IMR-90 (cell line): ENCODE results near the gene POLR3GL. TPM values are rescaled to one million over a fixed set of nuclear protein-coding genes. Genes with fewer than 3 reads are reported as not detected.

ENCODE experiments used
- ATAC-seq: fragments of 200-7000 bp; cut with Tn5 transposase; 2 replicates; pipeline ENCODE4 v1.9.1; 2020; ENCODE audit warnings: low read depth, mild to moderate bottlenecking, moderate library complexity
- BruUV-seq: library from RNA; stranded (reverse); fragments of 400-500 nt; replicated peaks from 2 replicates; lab custom pipeline; 2021; lab: Mats Ljungman, UMichigan
- CTCF ChIA-PET: fragments of 300-600 bp; formaldehyde crosslinking; extraction: SDS; loops from one replicate; lab custom pipeline; 2021; ENCODE audit warnings: antibody characterized with exemption; lab: Yijun Ruan, JAX
- POLR2A ChIA-PET: fragments of 300-600 bp; sonication (Branson Sonifier 250); formaldehyde crosslinking; loops from one replicate; lab custom pipeline; 2022; ENCODE audit warnings: antibody characterized with exemption; ENCODE audit not compliant: unreplicated experiment; lab: Charles Lee
- DNase-seq: peaks from one replicate; pipeline ENCODE4 v3.0.0; 2013
- H2AFZ ChIP-seq: replicated peaks from 2 replicates; pipeline ENCODE3; 2013; ENCODE audit warnings: low read length, mild to moderate bottlenecking; ENCODE audit not compliant: poor library complexity
- H2AK5ac ChIP-seq: 2 replicates; pipeline ENCODE4 v1.6.1; 2013; ENCODE audit warnings: low read depth, low read length, inconsistent platforms
- H2AK9ac ChIP-seq: replicated peaks from 2 replicates; pipeline ENCODE3; 2013; ENCODE audit warnings: mild to moderate bottlenecking, low read depth, low read length, moderate library complexity; ENCODE audit not compliant: poor library complexity
- H2BK120ac ChIP-seq: 2 replicates; pipeline ENCODE4 v1.6.1; 2013; ENCODE audit warnings: low read depth, low read length, inconsistent platforms
- H2BK15ac ChIP-seq: 3 replicates; pipeline ENCODE4 v1.6.1; 2013; ENCODE audit warnings: low read depth, low read length, inconsistent platforms
- H2BK20ac ChIP-seq: 2 replicates; pipeline ENCODE4 v1.6.1; 2013; ENCODE audit warnings: low read depth, mild to moderate bottlenecking, inconsistent platforms, low read length, moderate library complexity
- H2BK5ac ChIP-seq: 2 replicates; pipeline ENCODE4 v1.6.1; 2013; ENCODE audit warnings: mild to moderate bottlenecking, low read depth, low read length, inconsistent platforms; ENCODE audit not compliant: poor library complexity, severe bottlenecking
- H3K14ac ChIP-seq: replicated peaks from 2 replicates; pipeline ENCODE4 v1.6.1; 2013; ENCODE audit warnings: low read depth, low read length, inconsistent platforms
- H3K18ac ChIP-seq: 2 replicates; pipeline ENCODE4 v1.6.1; 2013; ENCODE audit warnings: low read depth, low read length, control low read depth
- H3K23ac ChIP-seq: 2 replicates; pipeline ENCODE4 v1.6.1; 2013; ENCODE audit warnings: low read depth, low read length, inconsistent platforms
- H3K27ac ChIP-seq: 2 replicates; pipeline ENCODE4 v1.5.1; 2013; ENCODE audit warnings: mild to moderate bottlenecking, control low read depth, low read length; ENCODE audit not compliant: insufficient read depth
- H3K27me3 ChIP-seq: 2 replicates; pipeline ENCODE4 v1.6.1; 2013; ENCODE audit warnings: low read length; ENCODE audit not compliant: control insufficient read depth, insufficient read depth
- H3K36me3 ChIP-seq: 2 replicates; pipeline ENCODE4 v1.6.1; 2013; ENCODE audit warnings: low read length, mixed read lengths; ENCODE audit not compliant: control insufficient read depth, insufficient read depth
- H3K4ac ChIP-seq: 2 replicates; pipeline ENCODE4 v1.6.1; 2013; ENCODE audit warnings: low read depth, low read length, inconsistent platforms
- H3K4me1 ChIP-seq: 2 replicates; pipeline ENCODE4 v1.6.1; 2013; ENCODE audit warnings: low read length, mixed read lengths; ENCODE audit not compliant: control insufficient read depth, insufficient read depth
- H3K4me2 ChIP-seq: 2 replicates; pipeline ENCODE4 v1.6.1; 2013; ENCODE audit warnings: low read depth, mild to moderate bottlenecking, control low read depth, low read length, moderate library complexity
- H3K4me3 ChIP-seq: 2 replicates; pipeline ENCODE4 v1.5.1; 2013; ENCODE audit warnings: low read depth, mild to moderate bottlenecking, control low read depth, low read length, moderate library complexity; ENCODE audit not compliant: insufficient read depth
- H3K56ac ChIP-seq: 2 replicates; pipeline ENCODE4 v1.6.1; 2013; ENCODE audit warnings: low read length, inconsistent platforms; ENCODE audit not compliant: insufficient read depth; ENCODE audit errors: extremely low read depth
- H3K79me1 ChIP-seq, 2 experiments: 2 replicates each; pipeline ENCODE4 v1.6.1; 2013; ENCODE audit warnings: low read length in 2 of 2, inconsistent platforms in 1 of 2, low read depth in 1 of 2
- H3K9ac ChIP-seq: 2 replicates; pipeline ENCODE4 v1.6.1; 2013; ENCODE audit warnings: low read depth, low read length, control low read depth
- H3K9me1 ChIP-seq: 2 replicates; pipeline ENCODE4 v1.6.1; 2013; ENCODE audit warnings: low read length, inconsistent platforms; ENCODE audit not compliant: insufficient read depth
- H3K9me3 ChIP-seq: 2 replicates; pipeline ENCODE4 v1.6.1; 2013; ENCODE audit warnings: low read length; ENCODE audit not compliant: control insufficient read depth, insufficient read depth
- H4K20me1 ChIP-seq: 2 replicates; pipeline ENCODE4 v1.6.1; 2013; ENCODE audit warnings: low read length, inconsistent platforms; ENCODE audit not compliant: insufficient read depth
- H4K5ac ChIP-seq: 2 replicates; pipeline ENCODE4 v1.6.1; 2013; ENCODE audit warnings: mild to moderate bottlenecking, low read depth, low read length, control low read depth
- H4K8ac ChIP-seq, 2 experiments: 2 replicates each; pipeline ENCODE4 v1.6.1; 2013; ENCODE audit warnings: low read depth in 2 of 2, low read length in 2 of 2, control low read depth in 1 of 2, inconsistent platforms in 1 of 2
- H4K91ac ChIP-seq: 2 replicates; pipeline ENCODE4 v1.6.1; 2013; ENCODE audit warnings: low read depth, low read length, inconsistent platforms; ENCODE audit not compliant: insufficient read depth
- NFE2L2 ChIP-seq: fragments of 150-350 bp; IDR thresholded peaks from 2 replicates; pipeline ENCODE4 v1.6.1; 2016; ENCODE audit warnings: low read depth, mild to moderate bottlenecking, low read length
- WGBS, 2 experiments: methylation state at CpG; one replicate each; pipeline versions ENCODE4 v1.1.5 to v1.1.7; 2013; ENCODE audit warnings: missing lambda C conversion rate in 2 of 2; ENCODE audit not compliant: insufficient read length in 1 of 2; ENCODE audit errors: extremely low coverage in 2 of 2; 5-methylcytosine and 5-hydroxymethylcytosine counted together
- dilution Hi-C: fragments of 300-500 bp; cut with HindIII; formaldehyde crosslinking; loops from one replicate; pipeline ENCODE4 v1.14.3; 2018; ENCODE audit warnings: low sequenced_read_pairs; ENCODE audit not compliant: unreplicated experiment
- in situ Hi-C: fragments of 300-500 bp; cut with MboI; formaldehyde crosslinking; loops from 3 replicates; pipeline ENCODE4 v1.14.3; 2019; ENCODE audit warnings: low sequenced_read_pairs, inconsistent platforms, mixed read lengths
- intact Hi-C: fragments of 100-400 bp; cut with micrococcal nuclease; formaldehyde crosslinking; loops from 2 replicates; pipeline ENCODE4 v1.10.0; 2022
- polyA plus RNA-seq, 3 experiments: library from polyadenylated mRNA; depleted of rRNA; stranded (reverse); fragments of >200 nt; gene quantifications; 2 replicates each; pipeline ENCODE4 v1.2.3, GENCODE V29; 2012; ENCODE audit warnings: low replicate concordance in 1 of 3
- total RNA-seq: library from RNA; depleted of rRNA; stranded (reverse); fragments of >200 nt; gene quantifications from 2 replicates; pipeline ENCODE4 v1.2.3, GENCODE V29; 2012

POLR3GL gene
- total and polyA plus RNA-seq, 2 of the 4 experiments (the other 2 are of a cell fraction), result 7.9 to 16.3 TPM

- H2BK120ac ChIP-seq, result no peak overlapping the region
- intact Hi-C loops, result loop anchor here (1.0 kb wide), 3 partner anchors 13 to 36 kb away; partner anchors contain the start of genes ANKRD34A and POLR3GL
- H2AK9ac ChIP-seq, result no peak overlapping the region
- no peak overlapping the region for H3K4me2 ChIP-seq
- no peak overlapping the region for H2BK15ac ChIP-seq
- H3K9me3 ChIP-seq, result no peaks in the 10 kb centered on the region
- H3K4ac ChIP-seq, result no peak overlapping the region; the same call in 1 of the 2 replicates
- 74% methylated on average over 3 of the region's 5 CpGs; no CpG with 5 or more reads in 1 of the 2 experiments for WGBS, 2 experiments
- no peak overlapping the region for H2BK5ac ChIP-seq
- dilution Hi-C loops, result no loop called here
- no peak overlapping the region for H3K23ac ChIP-seq
- no TSS peak for BruUV-seq
- H3K4me1 ChIP-seq, result peaks cover 14% of the 10 kb centered on the region
- H3K36me3 ChIP-seq, result no peaks in the 10 kb centered on the region
- H3K79me1 ChIP-seq, result peaks cover 0 to 12% of the 10 kb centered on the region in 2 experiments; a peak in 3 of 4 replicates
- peaks cover 10% of the 10 kb centered on the region for H3K9me1 ChIP-seq
- H4K5ac ChIP-seq, result no peak overlapping the region
- peak overlapping the region; percentile 34; the same call in 1 of the 2 replicates for H2AK5ac ChIP-seq
- no peak overlapping the region for H4K8ac ChIP-seq
- H3K4me3 ChIP-seq, result no peak overlapping the region
- ChIA-PET POLR2A (no interaction called here), CTCF (interaction anchor here (0.6 to 3.4 kb wide), 8 partner anchors 8 to 132 kb away, joined by 3 to 29 read pairs (median 3); partner anchors contain the start of genes ANKRD34A and POLR3GL)
- no peaks in the 10 kb centered on the region for H4K20me1 ChIP-seq
- H2AFZ ChIP-seq, result no peak overlapping the region
- no peak overlapping the region for H3K18ac ChIP-seq
- TF ChIP-seq NFE2L2, result no peak
- no peak overlapping the region for H3K14ac ChIP-seq
- no peak overlapping the region for H2BK20ac ChIP-seq
- no peak overlapping the region for H3K27ac ChIP-seq
- H3K27me3 ChIP-seq, result no peaks in the 10 kb centered on the region
- no peak for DNase-seq
- ATAC-seq, result no peak
- H3K9ac ChIP-seq, result no peak overlapping the region
- in situ Hi-C loops, result no loop called here
- H3K56ac ChIP-seq, result no peak overlapping the region
- no peak overlapping the region for H4K91ac ChIP-seq
Observed at GRCh38 chr1:145977016-145977415, 12.5 kb downstream of the POLR3GL start.
